ENCODE measurements around the gene HID1.
"Not testable (repeated sequence)": the region's sequence is repeated elsewhere in the genome, so short reads cannot be mapped to it uniquely, and the experiment has no call there.

HID1 gene

DNA sequence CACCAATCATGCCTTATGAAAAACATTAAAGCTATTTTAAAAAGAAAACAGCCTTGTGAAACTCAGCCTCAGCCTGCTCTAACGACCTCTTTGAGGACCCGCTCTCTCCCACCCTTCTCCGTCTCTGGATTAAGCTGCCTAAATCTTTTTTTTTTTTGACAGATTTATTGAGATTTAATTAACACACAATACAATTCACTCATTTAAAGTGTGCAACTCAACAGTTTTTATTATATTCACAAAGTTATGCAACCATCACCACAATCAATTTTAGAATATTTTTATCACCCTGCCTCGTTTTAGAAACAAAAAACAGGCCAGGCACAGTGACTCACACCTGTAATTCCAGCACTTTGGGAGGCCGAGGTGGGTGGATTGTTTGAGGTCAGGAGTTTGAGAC, 23.3 kb upstream of the HID1 start:
- no peak overlapping the region for H3K4me2 ChIP-seq (ENCODE audit: low read length)
- H3K36me3 ChIP-seq (ENCODE audit: insufficient read depth, low read length) = peaks cover 2% of the 10 kb centered on the region
- no peaks in the 10 kb centered on the region for H3K27me3 ChIP-seq (ENCODE audit: control insufficient read depth, insufficient read depth, low read length)
- no peaks in the 10 kb centered on the region for H3K9me3 ChIP-seq (replicated peaks; ENCODE audit: low read length)
- peaks cover 7% of the 10 kb centered on the region for H3K4me1 ChIP-seq (ENCODE audit: control insufficient read depth, insufficient read depth, low read length)
- H3K4me3 ChIP-seq (ENCODE audit: low read length) = no peak overlapping the region
- H3K9ac ChIP-seq (ENCODE audit: low read depth, low read length) = no peak overlapping the region

DNA sequence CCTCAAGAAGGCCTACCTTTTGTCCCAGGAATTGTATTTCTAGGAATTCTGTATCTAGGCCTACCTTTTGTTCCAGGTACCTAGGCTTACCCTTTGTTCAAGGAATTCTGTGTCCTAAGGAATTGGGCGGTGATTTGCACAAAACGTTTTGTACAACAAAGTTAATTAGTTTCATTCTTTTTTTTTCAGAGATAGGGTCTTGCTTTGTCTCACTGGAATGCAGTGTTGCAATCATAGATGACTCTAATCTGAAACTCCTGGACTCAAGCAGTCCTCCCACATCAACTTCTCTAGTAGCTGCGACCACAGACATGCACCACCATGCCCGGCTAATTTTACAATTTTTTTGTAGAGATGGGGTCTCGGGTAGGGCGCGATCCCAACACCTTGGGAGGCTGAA, 21.9 kb upstream of the HID1 start:
- no peak overlapping the region for H3K4me2 ChIP-seq (ENCODE audit: low read length)
- H3K4me1 ChIP-seq (ENCODE audit: control insufficient read depth, insufficient read depth, low read length) = peaks cover 19% of the 10 kb centered on the region
- no peaks in the 10 kb centered on the region for H3K9me3 ChIP-seq (replicated peaks; ENCODE audit: low read length)
- no peak overlapping the region for H3K4me3 ChIP-seq (ENCODE audit: low read length)
- H3K9ac ChIP-seq (ENCODE audit: low read depth, low read length) = no peak overlapping the region
- H3K27me3 ChIP-seq (ENCODE audit: control insufficient read depth, insufficient read depth, low read length) = no peaks in the 10 kb centered on the region
- peaks cover 2% of the 10 kb centered on the region for H3K36me3 ChIP-seq (ENCODE audit: insufficient read depth, low read length)

DNA sequence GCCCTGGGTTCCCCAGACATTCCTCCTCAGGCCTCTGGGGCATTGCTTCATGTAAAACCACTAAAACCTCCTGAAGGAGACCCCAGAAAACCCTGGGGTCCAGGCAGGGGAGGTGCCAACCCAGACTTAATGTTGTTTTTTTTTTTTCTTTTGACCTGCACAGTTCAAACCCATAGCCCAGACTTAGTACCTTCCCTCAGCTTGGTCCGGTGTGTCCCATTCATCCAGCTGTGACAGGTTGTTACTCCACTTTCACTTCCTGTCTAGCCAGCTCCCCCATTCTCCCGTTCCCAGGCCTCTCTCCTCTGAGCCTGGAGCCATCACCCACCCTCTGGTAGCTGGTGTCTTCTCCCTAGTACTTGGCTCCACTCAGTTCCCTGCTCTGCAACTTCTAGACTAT, 19.7 kb upstream of the HID1 start:
- Histone ChIP-seq H3K4me3 (ENCODE audit: low read length) (no peak overlapping the region), H3K4me2 (ENCODE audit: low read length) (no peak overlapping the region), H3K36me3 (ENCODE audit: insufficient read depth, low read length) (no peaks in the 10 kb centered on the region), H3K9me3 (replicated peaks; ENCODE audit: low read length) (no peaks in the 10 kb centered on the region), H3K9ac (ENCODE audit: low read depth, low read length) (no peak overlapping the region), H3K27me3 (ENCODE audit: control insufficient read depth, insufficient read depth, low read length) (no peaks in the 10 kb centered on the region), H3K4me1 (ENCODE audit: control insufficient read depth, insufficient read depth, low read length) (peaks cover 28% of the 10 kb centered on the region)

DNA sequence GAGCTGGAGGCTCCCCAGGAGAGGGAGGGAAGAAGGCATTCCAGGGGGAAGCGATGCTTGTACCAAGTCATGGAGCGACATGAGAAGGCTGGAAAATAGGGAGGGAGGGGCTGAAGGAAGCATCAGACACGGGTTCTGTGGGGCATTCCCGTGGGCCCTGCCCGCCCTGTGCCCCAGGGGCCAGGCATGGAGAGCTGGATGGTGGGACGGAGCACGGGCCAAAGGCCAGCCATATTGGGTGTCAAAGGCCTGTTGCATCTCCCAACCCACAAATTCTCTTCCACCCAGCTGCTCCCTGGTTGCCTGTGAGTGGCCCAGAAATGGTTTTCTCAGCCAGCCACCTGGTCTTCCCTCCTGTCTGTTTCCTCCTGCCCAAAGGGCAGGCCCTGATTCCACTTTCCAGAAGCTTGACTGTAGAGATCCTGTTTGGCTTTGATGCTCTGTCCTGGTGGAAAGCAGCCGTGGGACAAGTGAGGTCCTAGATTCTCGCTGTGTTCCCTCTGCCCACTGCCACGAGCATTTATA, 18.1 kb upstream of the HID1 start:
- Histone ChIP-seq H3K9ac (ENCODE audit: low read depth, low read length) (peak overlapping the region; percentile 41), H3K4me1 (ENCODE audit: control insufficient read depth, insufficient read depth, low read length) (peaks cover 28% of the 10 kb centered on the region), H3K4me3 (ENCODE audit: low read length) (no peak overlapping the region), H3K36me3 (ENCODE audit: insufficient read depth, low read length) (no peaks in the 10 kb centered on the region), H3K9me3 (replicated peaks; ENCODE audit: low read length) (no peaks in the 10 kb centered on the region), H3K27me3 (ENCODE audit: control insufficient read depth, insufficient read depth, low read length) (no peaks in the 10 kb centered on the region), H3K4me2 (ENCODE audit: low read length) (no peak overlapping the region)

DNA sequence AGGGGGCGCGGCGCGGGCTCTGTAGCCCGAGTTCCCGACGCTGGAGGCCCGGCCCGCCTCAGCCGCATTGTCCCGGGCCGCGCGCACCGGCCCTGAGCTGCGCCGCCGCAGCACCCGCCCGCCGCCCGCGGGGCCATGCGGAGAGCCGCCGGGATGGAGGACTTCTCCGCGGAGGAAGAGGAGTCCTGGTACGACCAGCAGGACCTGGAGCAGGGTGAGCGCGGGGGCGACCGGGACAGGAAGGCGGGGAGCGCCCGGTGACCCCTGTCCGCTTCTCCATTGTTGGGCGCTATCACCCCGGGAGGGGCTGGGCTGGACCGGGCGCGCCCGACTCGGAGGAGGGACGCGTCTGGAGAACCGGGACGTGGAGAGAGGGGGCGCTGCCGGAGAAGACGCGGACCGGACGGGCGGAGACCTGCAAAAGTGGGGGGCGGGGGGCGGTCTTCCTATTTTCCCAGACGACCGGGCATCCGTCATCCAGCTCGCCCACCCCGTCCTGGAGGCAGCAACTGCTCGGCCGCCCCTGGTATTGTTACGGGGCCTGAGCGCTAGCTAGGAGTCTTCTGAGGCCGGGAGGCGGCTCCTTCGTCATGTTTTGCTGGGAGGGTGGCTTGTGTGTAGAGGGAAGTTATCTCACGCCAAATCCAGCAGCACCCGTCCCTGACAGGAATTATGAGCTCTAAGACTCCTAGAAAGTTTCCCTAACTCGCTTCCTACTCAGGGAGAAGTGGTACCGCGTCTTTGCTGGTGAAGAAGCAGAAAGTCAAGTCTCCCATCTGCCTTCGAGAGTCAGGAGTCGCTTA, 15.6 kb upstream of the HID1 start:
- Histone ChIP-seq H3K4me3 (ENCODE audit: low read length) (peak overlapping the region; percentile 97), H3K36me3 (ENCODE audit: insufficient read depth, low read length) (no peaks in the 10 kb centered on the region), H3K4me2 (ENCODE audit: low read length) (peak overlapping the region; percentile 86), H3K4me1 (ENCODE audit: control insufficient read depth, insufficient read depth, low read length) (peaks cover 21% of the 10 kb centered on the region), H3K27me3 (ENCODE audit: control insufficient read depth, insufficient read depth, low read length) (no peaks in the 10 kb centered on the region), H3K9me3 (replicated peaks; ENCODE audit: low read length) (no peaks in the 10 kb centered on the region), H3K9ac (ENCODE audit: low read depth, low read length) (peak overlapping the region; percentile 83)

DNA sequence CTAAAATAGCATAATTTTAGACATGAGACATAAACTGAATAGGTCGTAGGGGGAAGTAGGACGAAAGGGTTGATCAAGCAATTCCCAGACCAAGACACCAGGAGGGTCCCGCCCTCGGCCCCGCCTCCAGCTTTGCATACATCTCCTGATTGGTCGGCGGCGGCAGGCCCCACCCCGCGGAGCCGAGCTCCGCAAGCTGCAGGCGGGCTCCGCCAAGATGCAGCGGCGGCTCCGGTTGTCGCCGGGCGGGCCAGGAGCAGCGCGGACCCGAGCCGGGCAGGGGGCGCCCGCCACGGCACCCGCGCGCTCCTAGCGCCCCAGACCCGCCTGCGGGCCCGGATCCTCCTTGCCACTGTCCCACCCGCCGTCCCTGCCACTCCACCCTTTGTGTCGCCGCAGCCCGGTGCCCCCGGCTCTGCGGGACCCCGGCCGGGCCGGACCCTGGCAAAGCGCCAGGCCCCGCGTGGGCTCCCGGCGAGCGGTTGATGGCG, 14.9 kb upstream of the HID1 start, which contains the start of gene CDR2L:
Gene CDR2L, plus strand, starts transcription at position 215 of the 491 bp plus-strand sequence. CDS start 412 bp downstream, outside the sequence.
- Histone ChIP-seq H3K9me3 (replicated peaks; ENCODE audit: low read length) (no peaks in the 10 kb centered on the region), H3K36me3 (ENCODE audit: insufficient read depth, low read length) (no peaks in the 10 kb centered on the region)

DNA sequence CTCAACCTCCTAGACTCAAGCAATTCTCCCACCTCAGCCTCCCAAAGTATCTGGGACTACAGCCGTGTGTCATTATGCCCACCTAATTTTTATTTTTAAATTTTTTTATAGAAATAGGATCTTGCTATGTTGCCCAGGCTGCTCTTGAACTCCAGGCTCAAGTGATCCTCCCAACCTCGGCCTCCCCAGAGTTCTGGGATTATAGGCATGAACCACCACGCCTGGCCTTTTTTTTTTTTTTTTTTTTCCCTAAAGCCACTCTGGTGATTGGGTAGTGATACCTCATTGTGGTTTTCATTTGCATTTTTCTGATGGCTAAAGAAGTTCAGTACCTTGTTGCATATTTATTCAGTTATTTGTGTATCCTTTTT, 13.6 kb upstream of the HID1 start:
- Histone ChIP-seq H3K36me3 (ENCODE audit: insufficient read depth, low read length) (no peaks in the 10 kb centered on the region), H3K27me3 (ENCODE audit: control insufficient read depth, insufficient read depth, low read length) (no peaks in the 10 kb centered on the region), H3K9ac (ENCODE audit: low read depth, low read length) (no peak overlapping the region), H3K4me1 (ENCODE audit: control insufficient read depth, insufficient read depth, low read length) (peaks cover 36% of the 10 kb centered on the region), H3K9me3 (replicated peaks; ENCODE audit: low read length) (no peaks in the 10 kb centered on the region), H3K4me2 (ENCODE audit: low read length) (no peak overlapping the region), H3K4me3 (ENCODE audit: low read length) (no peak overlapping the region)

More for the DNA sequence above, 14.9 kb upstream of the HID1 start, which contains the start of gene CDR2L:
- peaks cover 24% of the 10 kb centered on the region for H3K4me1 ChIP-seq (ENCODE audit: control insufficient read depth, insufficient read depth, low read length)
- peak within 1 kb of the TSS; percentile 83 for H3K9ac ChIP-seq (ENCODE audit: low read depth, low read length)
- H3K4me3 ChIP-seq (ENCODE audit: low read length) = peak within 1 kb of the TSS; percentile 97
- peak within 1 kb of the TSS; percentile 86 for H3K4me2 ChIP-seq (ENCODE audit: low read length)
- H3K27me3 ChIP-seq (ENCODE audit: control insufficient read depth, insufficient read depth, low read length) = no peaks in the 10 kb centered on the region

DNA sequence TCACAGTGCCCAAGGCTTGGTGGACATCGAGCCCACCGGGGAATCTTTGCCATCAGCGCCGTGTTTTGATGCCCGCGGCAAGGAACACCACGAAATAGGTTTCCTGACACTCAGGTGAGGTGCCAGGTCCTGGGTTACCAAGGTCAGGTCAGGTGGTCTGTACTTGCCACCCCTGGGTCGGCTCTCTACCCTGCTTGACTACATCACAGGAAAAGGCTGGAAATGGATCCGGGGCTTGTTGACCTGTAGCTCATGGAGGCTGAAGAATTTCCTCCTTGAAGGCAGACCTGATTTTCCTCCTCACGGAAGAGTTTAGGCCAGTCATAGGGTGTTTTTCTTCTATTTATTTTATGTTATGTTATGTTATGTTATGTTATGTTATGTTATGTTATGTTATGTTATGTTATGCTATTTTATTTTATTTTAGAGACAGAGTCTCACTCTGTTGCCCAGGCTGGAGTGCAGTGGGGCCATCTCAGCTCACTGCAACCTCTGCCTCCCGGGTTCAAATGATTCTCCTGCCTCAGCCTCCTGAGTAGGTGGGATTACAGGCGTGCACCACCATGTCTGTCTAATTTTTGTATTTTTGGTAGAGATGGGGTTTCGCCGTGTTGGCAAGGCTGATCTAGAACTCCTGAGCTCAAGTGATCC, 10.2 kb upstream of the HID1 start:
- H3K4me1 ChIP-seq (ENCODE audit: control insufficient read depth, insufficient read depth, low read length) = peaks cover 16% of the 10 kb centered on the region
- H3K36me3 ChIP-seq (ENCODE audit: insufficient read depth, low read length); H3K9me3 ChIP-seq (replicated peaks; ENCODE audit: low read length); H3K27me3 ChIP-seq (ENCODE audit: control insufficient read depth, insufficient read depth, low read length): not testable (repeated sequence)
- peak overlapping the region; percentile 76 for H3K9ac ChIP-seq (ENCODE audit: low read depth, low read length)
- peak overlapping the region; percentile 93 for H3K4me2 ChIP-seq (ENCODE audit: low read length)
- H3K4me3 ChIP-seq (ENCODE audit: low read length) = peak overlapping the region; percentile 88

DNA sequence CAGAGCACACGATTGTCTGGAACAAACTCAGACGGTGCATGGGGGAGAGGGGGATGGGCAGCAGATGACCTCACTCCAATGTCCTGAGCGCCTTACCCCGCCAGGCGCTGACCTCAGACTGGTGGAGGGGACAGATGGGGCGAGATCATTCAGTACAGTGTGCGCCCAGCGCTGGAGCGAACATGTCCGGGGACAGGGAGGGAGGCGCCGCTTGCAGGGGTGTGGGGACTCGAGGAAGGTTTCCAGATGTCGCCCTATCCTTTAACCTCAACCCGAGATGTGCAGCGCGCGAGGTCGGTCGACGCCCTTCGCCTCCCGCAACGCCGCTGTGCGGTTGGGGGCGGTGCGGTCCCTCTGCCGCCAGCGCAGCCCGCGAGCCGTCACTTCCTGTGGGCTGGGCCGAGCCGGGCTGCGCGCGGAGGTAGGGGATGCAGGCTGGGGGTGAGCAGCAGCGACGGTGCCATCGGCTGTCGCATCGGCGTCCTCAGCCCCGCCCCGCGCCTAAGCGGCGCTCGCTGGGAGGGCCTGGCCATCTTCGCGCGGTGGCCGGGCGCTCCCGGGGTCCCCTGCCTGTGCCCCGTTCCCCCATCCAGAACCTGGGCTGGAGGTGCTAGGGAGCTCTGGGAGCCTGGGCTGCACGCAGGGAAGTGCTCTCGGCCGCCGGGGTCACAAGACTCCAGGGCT, 9.6 kb upstream of the HID1 start:
- Histone ChIP-seq H3K27me3 (ENCODE audit: control insufficient read depth, insufficient read depth, low read length) (no peaks in the 10 kb centered on the region), H3K9ac (ENCODE audit: low read depth, low read length) (peak overlapping the region; percentile 76)

DNA sequence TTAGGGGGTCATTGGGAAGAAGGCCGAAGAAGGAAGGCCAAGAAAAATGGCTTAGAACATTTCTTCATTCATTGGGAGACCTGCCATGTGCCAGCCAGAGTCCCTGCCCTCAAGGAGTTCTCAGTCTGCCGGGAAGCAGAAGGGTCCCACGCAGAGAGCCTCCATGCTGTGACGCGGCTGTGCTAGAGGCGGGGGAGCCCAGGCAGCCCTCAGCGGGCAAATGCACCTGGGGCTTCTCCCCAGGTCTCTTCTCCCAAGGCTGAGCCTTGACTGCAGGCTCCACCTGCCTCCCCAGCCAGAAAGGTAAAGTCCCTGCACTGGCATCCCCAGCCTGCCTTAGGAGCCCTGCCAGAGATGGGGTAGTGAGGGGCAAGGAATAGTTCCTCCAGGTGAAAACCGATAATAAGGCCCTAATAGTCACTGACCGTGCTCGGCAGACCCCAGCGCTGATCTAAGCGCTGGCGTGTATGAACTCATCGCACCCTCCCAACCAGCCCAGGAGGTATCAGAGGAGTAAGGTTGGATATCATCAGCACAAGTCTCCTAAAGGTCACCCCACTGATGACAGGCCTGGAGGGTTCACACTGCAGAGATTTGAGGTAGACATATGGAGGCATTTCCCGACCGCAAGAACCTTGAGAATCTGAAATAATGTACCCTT, 8.9 kb upstream of the HID1 start:
- peak overlapping the region; percentile 93 for H3K4me2 ChIP-seq (ENCODE audit: low read length)
- no peaks in the 10 kb centered on the region for H3K36me3 ChIP-seq (ENCODE audit: insufficient read depth, low read length)
- no peaks in the 10 kb centered on the region for H3K27me3 ChIP-seq (ENCODE audit: control insufficient read depth, insufficient read depth, low read length)
- H3K4me1 ChIP-seq (ENCODE audit: control insufficient read depth, insufficient read depth, low read length) = peaks cover 16% of the 10 kb centered on the region
- peak overlapping the region; percentile 76 for H3K9ac ChIP-seq (ENCODE audit: low read depth, low read length)
- peak overlapping the region; percentile 88 for H3K4me3 ChIP-seq (ENCODE audit: low read length)
- no peaks in the 10 kb centered on the region for H3K9me3 ChIP-seq (replicated peaks; ENCODE audit: low read length)

More for the DNA sequence above, 9.6 kb upstream of the HID1 start:
- H3K36me3 ChIP-seq (ENCODE audit: insufficient read depth, low read length) = no peaks in the 10 kb centered on the region
- H3K4me2 ChIP-seq (ENCODE audit: low read length) = peak overlapping the region; percentile 93
- no peaks in the 10 kb centered on the region for H3K9me3 ChIP-seq (replicated peaks; ENCODE audit: low read length)
- H3K4me1 ChIP-seq (ENCODE audit: control insufficient read depth, insufficient read depth, low read length) = peaks cover 16% of the 10 kb centered on the region
- H3K4me3 ChIP-seq (ENCODE audit: low read length) = peak overlapping the region; percentile 88
